ENCODE data around the gene PDIA3. TPM values are rescaled to one million over a fixed set of nuclear protein-coding genes. Genes with fewer than 3 reads are reported as not detected.

Gene PDIA3
- total and polyA plus RNA-seq, 7 experiments from 2014 or later = 127 to 397 (median 190) TPM

DNA sequence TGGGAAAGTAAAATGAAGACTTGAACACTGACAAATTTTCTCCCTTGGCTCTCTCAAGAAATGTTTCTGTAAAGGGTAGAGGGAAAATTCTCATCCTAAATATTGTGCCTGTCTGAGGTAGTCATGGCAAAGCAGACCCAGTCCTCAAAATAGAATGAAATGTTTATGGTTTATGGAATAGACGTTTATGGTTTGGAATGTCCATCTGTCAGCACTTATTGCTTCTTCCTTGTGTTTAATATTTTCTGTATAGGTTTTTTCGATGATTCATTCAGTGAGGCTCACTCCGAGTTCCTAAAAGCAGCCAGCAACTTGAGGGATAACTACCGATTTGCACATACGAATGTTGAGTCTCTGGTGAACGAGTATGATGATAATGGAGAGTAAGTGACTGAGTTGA is 16.6 kb downstream of the PDIA3 start:
- no peaks in the 10 kb centered on the region for H3K9me3 Mint-ChIP-seq
- no peak overlapping the region for H3K4me3 Mint-ChIP-seq
- Histone ChIP-seq H3K36me3 (ENCODE audit: control insufficient read depth in 2 of 3, insufficient read depth in 3 of 3, low read length in 3 of 3) (peaks cover 14 to 87% (median 19%) of the 10 kb centered on the region in 3 experiments), H3K9me3 (ENCODE audit: control insufficient read depth in 2 of 3, low read length in 3 of 3) (no peaks in the 10 kb centered on the region), H3K27ac (ENCODE audit: low read depth, low read length) (no peak overlapping the region), H3K27me3 (ENCODE audit: control insufficient read depth in 2 of 2, insufficient read depth in 2 of 2, low read length in 2 of 2) (no peaks in the 10 kb centered on the region), H3K4me1 (ENCODE audit: control insufficient read depth in 2 of 2, insufficient read depth in 2 of 2, low read length in 2 of 2) (no peaks in the 10 kb centered on the region), H3K4me3 (ENCODE audit: low read length) (no peak overlapping the region)
- ChIA-PET POLR2A (no interaction called here), CTCF (no interaction called here)
- peak overlapping the region in 1 of 9 donors; percentile 1 for H3K27ac Mint-ChIP-seq
- DNase-seq (no peak), ATAC-seq (no peak)
- peaks cover 10 to 40% (median 23%) of the 10 kb centered on the region in 5 donors for H3K36me3 Mint-ChIP-seq
- H3K27me3 Mint-ChIP-seq = no peaks in the 10 kb centered on the region
- intact Hi-C loops (cut with micrococcal nuclease) = no loop called here
- H3K4me1 Mint-ChIP-seq = peaks cover 0 to 7% (median 3%) of the 10 kb centered on the region in 7 donors

DNA sequence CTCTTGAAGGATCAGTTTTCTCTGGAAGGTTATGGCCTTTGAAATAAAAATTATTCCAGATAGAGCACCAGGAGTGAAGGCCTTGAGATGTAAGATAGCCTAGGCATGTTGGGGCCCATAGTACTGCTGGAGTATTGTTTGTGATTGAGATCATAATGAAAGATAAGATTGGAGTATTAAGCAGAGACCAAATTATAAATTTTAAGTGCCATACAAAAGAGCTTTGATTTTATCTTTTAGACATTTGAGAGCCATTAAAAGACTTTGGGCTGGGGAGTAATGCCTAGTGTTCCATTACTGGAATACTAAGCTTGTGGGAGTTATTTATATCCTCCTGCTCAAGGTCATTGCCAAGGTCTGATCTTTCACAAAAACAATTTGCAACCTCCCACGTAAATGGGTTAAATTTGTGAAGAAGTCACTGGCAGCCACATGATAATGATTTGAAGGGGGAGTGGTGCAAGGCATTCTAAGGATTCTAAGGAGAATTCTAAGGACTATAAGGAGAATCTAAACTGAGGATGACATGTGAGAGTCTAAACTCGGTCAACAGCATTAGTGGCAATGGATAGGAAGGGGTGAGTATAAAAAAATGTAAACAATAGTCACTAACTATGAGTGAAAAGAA is 17.7 kb downstream of the PDIA3 start:
- H3K9me3 ChIP-seq (ENCODE audit: control insufficient read depth in 2 of 3, low read length in 3 of 3) = no peaks in the 10 kb centered on the region
- Mint-ChIP-seq H3K4me3 (no peak overlapping the region), H3K27me3 (no peaks in the 10 kb centered on the region), H3K27ac (peak overlapping the region in 5 of 9 donors; percentile 3 to 77 (median 26)), H3K4me1 (peaks cover 0 to 7% (median 3%) of the 10 kb centered on the region in 7 donors), H3K9me3 (no peaks in the 10 kb centered on the region), H3K36me3 (peaks cover 10 to 49% (median 27%) of the 10 kb centered on the region in 5 donors)
- CTCF ChIA-PET = no interaction called here
- intact Hi-C loops (cut with micrococcal nuclease) = no loop called here
- H3K4me1 ChIP-seq (ENCODE audit: control insufficient read depth in 2 of 2, insufficient read depth in 2 of 2, low read length in 2 of 2) = no peaks in the 10 kb centered on the region
- H3K27ac ChIP-seq (ENCODE audit: low read depth, low read length) = no peak overlapping the region
- H3K36me3 ChIP-seq (ENCODE audit: control insufficient read depth in 2 of 3, insufficient read depth in 3 of 3, low read length in 3 of 3) = peaks cover 21 to 92% (median 24%) of the 10 kb centered on the region in 3 experiments
- POLR2A ChIA-PET = no interaction called here
- ATAC-seq (no peak), DNase-seq (no peak)
- H3K4me3 ChIP-seq (ENCODE audit: low read length) = no peak overlapping the region
- H3K27me3 ChIP-seq (ENCODE audit: control insufficient read depth in 2 of 2, insufficient read depth in 2 of 2, low read length in 2 of 2) = no peaks in the 10 kb centered on the region

- ChIA-PET CTCF (interaction anchor here (1.4 kb wide), 1 partner anchor 12 kb away, joined by 5 read pairs; no protein-coding TSS in a partner anchor), POLR2A (no interaction called here)
- Histone ChIP-seq H3K4me3 (ENCODE audit: low read length) (no peak overlapping the region), H3K36me3 (ENCODE audit: control insufficient read depth in 2 of 3, insufficient read depth in 3 of 3, low read length in 3 of 3) (peaks cover 35 to 77% (median 35%) of the 10 kb centered on the region in 3 experiments), H3K4me1 (ENCODE audit: control insufficient read depth in 2 of 2, insufficient read depth in 2 of 2, low read length in 2 of 2) (no peaks in the 10 kb centered on the region), H3K27ac (ENCODE audit: low read depth, low read length) (peak overlapping the region; percentile 28), H3K9me3 (ENCODE audit: control insufficient read depth in 2 of 3, low read length in 3 of 3) (no peaks in the 10 kb centered on the region), H3K27me3 (ENCODE audit: control insufficient read depth in 2 of 2, insufficient read depth in 2 of 2, low read length in 2 of 2) (no peaks in the 10 kb centered on the region)
- peak; percentile 87 for ATAC-seq
- Mint-ChIP-seq H3K27ac (peak overlapping the region in 6 of 9 donors; percentile 28 to 77 (median 57)), H3K36me3 (peaks cover 0 to 53% (median 28%) of the 10 kb centered on the region in 5 donors), H3K27me3 (no peaks in the 10 kb centered on the region), H3K4me1 (peaks cover 0 to 8% (median 5%) of the 10 kb centered on the region in 7 donors), H3K4me3 (no peak overlapping the region), H3K9me3 (no peaks in the 10 kb centered on the region)
- DNase-seq = peak in 8 of 9 donors; percentile 28 to 59 (median 50)
- intact Hi-C loops (cut with micrococcal nuclease) = loop anchor here (1.0 to 2.0 kb wide), 3 partner anchors 8 to 22 kb away; no protein-coding TSS in a partner anchor
Measured at GRCh38 chr15:43769584-43770228, 23.5 kb downstream of the PDIA3 start.

GRCh38 chr15:43771816-43772215 is 25.6 kb downstream of the PDIA3 start:
- Mint-ChIP-seq H3K4me3 (no peak overlapping the region), H3K27ac (peak overlapping the region in 3 of 9 donors; percentile 15 to 38 (median 33)), H3K9me3 (no peaks in the 10 kb centered on the region), H3K27me3 (no peaks in the 10 kb centered on the region), H3K36me3 (peaks cover 0 to 40% (median 23%) of the 10 kb centered on the region in 5 donors), H3K4me1 (peaks cover 0 to 8% (median 5%) of the 10 kb centered on the region in 7 donors)
- DNase-seq (no peak), ATAC-seq (no peak)
- intact Hi-C loops (cut with micrococcal nuclease) = no loop called here
- CTCF ChIA-PET = no interaction called here
- Histone ChIP-seq H3K27ac (ENCODE audit: low read depth, low read length) (no peak overlapping the region), H3K36me3 (ENCODE audit: control insufficient read depth in 2 of 3, insufficient read depth in 3 of 3, low read length in 3 of 3) (peaks cover 19 to 56% (median 30%) of the 10 kb centered on the region in 3 experiments), H3K4me1 (ENCODE audit: control insufficient read depth in 2 of 2, insufficient read depth in 2 of 2, low read length in 2 of 2) (peaks cover 0 to 6% of the 10 kb centered on the region in 2 donors), H3K9me3 (ENCODE audit: control insufficient read depth in 2 of 3, low read length in 3 of 3) (no peaks in the 10 kb centered on the region), H3K4me3 (ENCODE audit: low read length) (no peak overlapping the region), H3K27me3 (ENCODE audit: control insufficient read depth in 2 of 2, insufficient read depth in 2 of 2, low read length in 2 of 2) (no peaks in the 10 kb centered on the region)
- POLR2A ChIA-PET = interaction anchor here (0.8 to 2.2 kb wide), 5 partner anchors 11 to 56 kb away, joined by 3 to 7 read pairs (median 4); no protein-coding TSS in a partner anchor

- Histone ChIP-seq H3K27ac (ENCODE audit: low read depth, low read length) (no peak overlapping the region), H3K36me3 (ENCODE audit: control insufficient read depth in 2 of 3, insufficient read depth in 3 of 3, low read length in 3 of 3) (peaks cover 19 to 49% (median 30%) of the 10 kb centered on the region in 3 experiments), H3K4me1 (ENCODE audit: control insufficient read depth in 2 of 2, insufficient read depth in 2 of 2, low read length in 2 of 2) (peaks cover 0 to 6% of the 10 kb centered on the region in 2 donors), H3K9me3 (ENCODE audit: control insufficient read depth in 2 of 3, low read length in 3 of 3) (no peaks in the 10 kb centered on the region), H3K4me3 (ENCODE audit: low read length) (no peak overlapping the region), H3K27me3 (ENCODE audit: control insufficient read depth in 2 of 2, insufficient read depth in 2 of 2, low read length in 2 of 2) (no peaks in the 10 kb centered on the region)
- peak overlapping the region in 3 of 9 donors; percentile 15 to 34 (median 20) for H3K27ac Mint-ChIP-seq
- no peaks in the 10 kb centered on the region for H3K27me3 Mint-ChIP-seq
- H3K4me1 Mint-ChIP-seq = peaks cover 0 to 15% (median 12%) of the 10 kb centered on the region in 7 donors
- no peak for DNase-seq
- intact Hi-C loops (cut with micrococcal nuclease) = no loop called here
- ATAC-seq = no peak
- POLR2A ChIA-PET = interaction anchor here (0.8 to 2.2 kb wide), 3 partner anchors 8 to 23 kb away, joined by 3 to 7 read pairs (median 3); no protein-coding TSS in a partner anchor
- H3K9me3 Mint-ChIP-seq = no peaks in the 10 kb centered on the region
- no peak overlapping the region for H3K4me3 Mint-ChIP-seq
- CTCF ChIA-PET = no interaction called here
- peaks cover 0 to 40% (median 23%) of the 10 kb centered on the region in 5 donors for H3K36me3 Mint-ChIP-seq
Measured at GRCh38 chr15:43772624-43773023, 26.4 kb downstream of the PDIA3 start.

DNA sequence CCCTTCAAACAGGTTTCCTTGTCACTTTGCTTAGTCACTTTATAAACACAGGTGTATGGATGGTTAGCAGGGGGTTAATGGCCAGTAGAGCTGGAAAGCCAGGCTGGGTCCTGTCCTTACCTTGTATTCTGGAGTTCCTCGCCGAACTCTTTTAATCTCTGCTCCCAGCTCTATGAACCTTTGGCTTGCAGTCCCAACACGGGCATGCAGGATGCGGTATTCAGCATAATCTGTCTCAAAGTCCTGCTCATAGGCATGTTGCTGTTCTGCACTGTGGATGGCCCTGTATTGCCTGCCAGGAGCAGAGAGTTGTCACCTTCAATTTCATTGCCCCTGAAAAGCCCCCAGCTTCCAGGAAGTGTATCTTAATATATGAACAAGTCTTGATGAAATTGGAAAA is 27.8 kb downstream of the PDIA3 start:
- intact Hi-C loops (cut with micrococcal nuclease) = no loop called here
- ATAC-seq = no peak
- peak overlapping the region in 6 of 9 donors; percentile 24 to 96 (median 82) for H3K27ac Mint-ChIP-seq
- Histone ChIP-seq H3K9me3 (ENCODE audit: control insufficient read depth in 2 of 3, low read length in 3 of 3) (no peaks in the 10 kb centered on the region), H3K27me3 (ENCODE audit: control insufficient read depth in 2 of 2, insufficient read depth in 2 of 2, low read length in 2 of 2) (no peaks in the 10 kb centered on the region), H3K27ac (ENCODE audit: low read depth, low read length) (no peak overlapping the region), H3K4me1 (ENCODE audit: control insufficient read depth in 2 of 2, insufficient read depth in 2 of 2, low read length in 2 of 2) (peaks cover 0 to 9% of the 10 kb centered on the region in 2 donors), H3K36me3 (ENCODE audit: control insufficient read depth in 2 of 3, insufficient read depth in 3 of 3, low read length in 3 of 3) (peaks cover 14 to 35% (median 22%) of the 10 kb centered on the region in 3 experiments), H3K4me3 (ENCODE audit: low read length) (no peak overlapping the region)
- POLR2A ChIA-PET = interaction anchor here (0.6 to 1.2 kb wide), 2 partner anchors 18 to 1806 kb away, joined by 3 to 4 read pairs; no protein-coding TSS in a partner anchor
- peaks cover 0 to 3% (median 0%) of the 10 kb centered on the region in 5 donors for H3K27me3 Mint-ChIP-seq
- no peak for DNase-seq
- H3K36me3 Mint-ChIP-seq = peaks cover 0 to 29% (median 18%) of the 10 kb centered on the region in 5 donors
- peaks cover 3 to 21% (median 12%) of the 10 kb centered on the region in 7 donors for H3K4me1 Mint-ChIP-seq
- no peak overlapping the region for H3K4me3 Mint-ChIP-seq
- no peaks in the 10 kb centered on the region for H3K9me3 Mint-ChIP-seq
- CTCF ChIA-PET = interaction anchor here (0.7 kb wide), 1 partner anchor 10 kb away, joined by 3 read pairs; no protein-coding TSS in a partner anchor
